K562 (cell line): ENCODE measurements around the gene MRPL58. TPM values are rescaled to one million over a fixed set of nuclear protein-coding genes. Genes with fewer than 3 reads are reported as not detected.

Source experiments
- FOXP1 ChIP-seq: sonication (generic); formaldehyde crosslinking; IDR thresholded peaks from 2 replicates; pipeline ENCODE4 v1.8.0; 2022; ENCODE audit warnings: mild to moderate bottlenecking, missing genetic modification reagents
- HIVEP1 ChIP-seq: fragments of 250-450 bp; sonication (Bioruptor Pico); IDR thresholded peaks from 2 replicates; pipeline ENCODE4 v1.4.0; 2020; ENCODE audit warnings: mild to moderate bottlenecking
- POLR2B ChIP-seq: fragments of 450-650 bp; IDR thresholded peaks from 2 replicates; pipeline ENCODE4 v1.6.1; 2018; ENCODE audit warnings: low read depth; ENCODE audit not compliant: partially characterized antibody
- SUPT5H ChIP-seq: fragments of 450-650 bp; IDR thresholded peaks from 2 replicates; pipeline ENCODE4 v1.6.1; 2016
- polyA plus RNA-seq, 8 experiments: library from polyadenylated mRNA; depleted of rRNA in 4 of 8; stranded (reverse) in 5 of 8; unstranded in 3 of 8; fragments of >200 nt; fragmentation: Nextera tagmentation in 2 of 8; fragmentation: Illumina TruSeq in 1 of 8; extraction: Ambion mirVana in 2 of 8; extraction: Trizol in 1 of 8; gene quantifications; 2 replicates each; pipeline versions ENCODE4 v1.2.1 to v1.2.3, GENCODE V29; 2011 to 2014; ENCODE audit warnings: inconsistent platforms in 1 of 8, missing spikeins in 1 of 8
- total RNA-seq, 7 experiments: library from RNA; depleted of rRNA in 6 of 7; stranded (reverse); fragments of >200 nt in 6 of 7; fragmentation: Illumina TruSeq in 2 of 7; extraction: Trizol in 2 of 7; gene quantifications; 2 replicates each; pipeline versions ENCODE4 v1.2.1 to v1.2.3, GENCODE V29; 2011 to 2021; ENCODE audit warnings: low replicate concordance in 1 of 7
- TF ChIP-seq, protein P1 (sequence below): fragments of 450-650 bp; IDR thresholded peaks from 2 replicates; pipeline ENCODE4 v1.6.1; 2014; ENCODE audit warnings: low read depth, mild to moderate bottlenecking, moderate library complexity, borderline replicate concordance
- TF ChIP-seq, protein P2 (sequence below): sonication (generic); formaldehyde crosslinking; IDR thresholded peaks from 2 replicates; pipeline ENCODE4 v1.8.1; 2023; ENCODE audit warnings: mild to moderate bottlenecking, missing genetic modification reagents
- TF ChIP-seq, protein P3 (sequence below): sonication (generic); formaldehyde crosslinking; IDR thresholded peaks from 2 replicates; pipeline ENCODE4 v1.8.1; 2023; ENCODE audit warnings: mild to moderate bottlenecking, missing genetic modification reagents
- TF ChIP-seq, protein P4 (sequence below): fragments of 200-400 bp; formaldehyde crosslinking; IDR thresholded peaks from 2 replicates; pipeline ENCODE4 v1.6.1; 2017; ENCODE audit warnings: mild to moderate bottlenecking, low read depth, low read length, moderate library complexity

The MRPL58 gene
- total and polyA plus RNA-seq, 9 of the 15 experiments (the other 6 are each of a cell fraction or from before 2014, with no cell fraction given), result 30.8 to 107 (median 72.4) TPM

DNA sequence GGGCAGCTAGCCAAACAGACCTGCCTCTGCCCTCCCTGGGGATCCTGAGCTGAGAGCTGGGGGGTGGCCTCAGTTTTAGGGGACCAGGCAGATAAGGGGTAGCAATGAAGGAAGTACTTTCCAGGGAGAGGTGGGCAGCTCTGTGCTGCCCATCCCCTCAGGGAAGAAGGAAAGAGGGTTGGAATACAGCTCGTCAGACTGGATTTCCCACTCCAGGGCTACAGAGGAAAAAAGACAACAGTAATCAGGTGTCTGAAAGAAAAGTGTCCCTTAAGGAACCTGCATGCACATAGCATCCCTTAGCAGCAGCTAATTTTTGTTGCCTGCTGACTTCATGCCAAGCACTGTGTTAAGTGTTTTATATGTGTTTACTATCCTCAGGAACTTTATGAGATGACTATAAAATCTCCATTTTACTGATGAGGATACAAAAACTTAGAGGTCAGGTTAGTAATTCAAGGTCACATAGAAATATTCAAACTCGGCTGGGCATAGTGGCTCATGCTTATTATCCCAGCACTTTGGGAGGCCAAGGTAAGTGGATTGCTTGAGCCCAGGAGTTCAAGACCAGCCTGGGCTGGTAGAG is 3.2 kb upstream of the MRPL58 start (continued):
- TF ChIP-seq, protein P1, sequence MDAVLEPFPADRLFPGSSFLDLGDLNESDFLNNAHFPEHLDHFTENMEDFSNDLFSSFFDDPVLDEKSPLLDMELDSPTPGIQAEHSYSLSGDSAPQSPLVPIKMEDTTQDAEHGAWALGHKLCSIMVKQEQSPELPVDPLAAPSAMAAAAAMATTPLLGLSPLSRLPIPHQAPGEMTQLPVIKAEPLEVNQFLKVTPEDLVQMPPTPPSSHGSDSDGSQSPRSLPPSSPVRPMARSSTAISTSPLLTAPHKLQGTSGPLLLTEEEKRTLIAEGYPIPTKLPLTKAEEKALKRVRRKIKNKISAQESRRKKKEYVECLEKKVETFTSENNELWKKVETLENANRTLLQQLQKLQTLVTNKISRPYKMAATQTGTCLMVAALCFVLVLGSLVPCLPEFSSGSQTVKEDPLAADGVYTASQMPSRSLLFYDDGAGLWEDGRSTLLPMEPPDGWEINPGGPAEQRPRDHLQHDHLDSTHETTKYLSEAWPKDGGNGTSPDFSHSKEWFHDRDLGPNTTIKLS, result no peak
- TF ChIP-seq, protein P2, sequence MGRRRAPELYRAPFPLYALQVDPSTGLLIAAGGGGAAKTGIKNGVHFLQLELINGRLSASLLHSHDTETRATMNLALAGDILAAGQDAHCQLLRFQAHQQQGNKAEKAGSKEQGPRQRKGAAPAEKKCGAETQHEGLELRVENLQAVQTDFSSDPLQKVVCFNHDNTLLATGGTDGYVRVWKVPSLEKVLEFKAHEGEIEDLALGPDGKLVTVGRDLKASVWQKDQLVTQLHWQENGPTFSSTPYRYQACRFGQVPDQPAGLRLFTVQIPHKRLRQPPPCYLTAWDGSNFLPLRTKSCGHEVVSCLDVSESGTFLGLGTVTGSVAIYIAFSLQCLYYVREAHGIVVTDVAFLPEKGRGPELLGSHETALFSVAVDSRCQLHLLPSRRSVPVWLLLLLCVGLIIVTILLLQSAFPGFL (CRISPR knock-in tag), result no peak
- TF ChIP-seq, protein P3, sequence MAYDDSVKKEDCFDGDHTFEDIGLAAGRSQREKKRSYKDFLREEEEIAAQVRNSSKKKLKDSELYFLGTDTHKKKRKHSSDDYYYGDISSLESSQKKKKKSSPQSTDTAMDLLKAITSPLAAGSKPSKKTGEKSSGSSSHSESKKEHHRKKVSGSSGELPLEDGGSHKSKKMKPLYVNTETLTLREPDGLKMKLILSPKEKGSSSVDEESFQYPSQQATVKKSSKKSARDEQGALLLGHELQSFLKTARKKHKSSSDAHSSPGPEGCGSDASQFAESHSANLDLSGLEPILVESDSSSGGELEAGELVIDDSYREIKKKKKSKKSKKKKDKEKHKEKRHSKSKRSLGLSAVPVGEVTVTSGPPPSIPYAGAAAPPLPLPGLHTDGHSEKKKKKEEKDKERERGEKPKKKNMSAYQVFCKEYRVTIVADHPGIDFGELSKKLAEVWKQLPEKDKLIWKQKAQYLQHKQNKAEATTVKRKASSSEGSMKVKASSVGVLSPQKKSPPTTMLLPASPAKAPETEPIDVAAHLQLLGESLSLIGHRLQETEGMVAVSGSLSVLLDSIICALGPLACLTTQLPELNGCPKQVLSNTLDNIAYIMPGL, result no peak
- TF ChIP-seq FOXP1 (CRISPR knock-in tag), result no peak
- TF ChIP-seq POLR2B, result no peak
- TF ChIP-seq HIVEP1 (CRISPR knock-in tag), result no peak
- no peak for TF ChIP-seq SUPT5H
- TF ChIP-seq, protein P4, sequence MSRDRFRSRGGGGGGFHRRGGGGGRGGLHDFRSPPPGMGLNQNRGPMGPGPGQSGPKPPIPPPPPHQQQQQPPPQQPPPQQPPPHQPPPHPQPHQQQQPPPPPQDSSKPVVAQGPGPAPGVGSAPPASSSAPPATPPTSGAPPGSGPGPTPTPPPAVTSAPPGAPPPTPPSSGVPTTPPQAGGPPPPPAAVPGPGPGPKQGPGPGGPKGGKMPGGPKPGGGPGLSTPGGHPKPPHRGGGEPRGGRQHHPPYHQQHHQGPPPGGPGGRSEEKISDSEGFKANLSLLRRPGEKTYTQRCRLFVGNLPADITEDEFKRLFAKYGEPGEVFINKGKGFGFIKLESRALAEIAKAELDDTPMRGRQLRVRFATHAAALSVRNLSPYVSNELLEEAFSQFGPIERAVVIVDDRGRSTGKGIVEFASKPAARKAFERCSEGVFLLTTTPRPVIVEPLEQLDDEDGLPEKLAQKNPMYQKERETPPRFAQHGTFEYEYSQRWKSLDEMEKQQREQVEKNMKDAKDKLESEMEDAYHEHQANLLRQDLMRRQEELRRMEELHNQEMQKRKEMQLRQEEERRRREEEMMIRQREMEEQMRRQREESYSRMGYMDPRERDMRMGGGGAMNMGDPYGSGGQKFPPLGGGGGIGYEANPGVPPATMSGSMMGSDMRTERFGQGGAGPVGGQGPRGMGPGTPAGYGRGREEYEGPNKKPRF, result no peak
